ENCODE measurements around the gene UGT8. TPM values are rescaled to one million over a fixed set of nuclear protein-coding genes. Genes with fewer than 3 reads are reported as not detected.
"Not testable (repeated sequence)": the region's sequence is repeated elsewhere in the genome, so short reads cannot be mapped to it uniquely, and the experiment has no call there.

The UGT8 gene
- total RNA-seq, 1 donor from 2014 or later, result 6.3 TPM

DNA sequence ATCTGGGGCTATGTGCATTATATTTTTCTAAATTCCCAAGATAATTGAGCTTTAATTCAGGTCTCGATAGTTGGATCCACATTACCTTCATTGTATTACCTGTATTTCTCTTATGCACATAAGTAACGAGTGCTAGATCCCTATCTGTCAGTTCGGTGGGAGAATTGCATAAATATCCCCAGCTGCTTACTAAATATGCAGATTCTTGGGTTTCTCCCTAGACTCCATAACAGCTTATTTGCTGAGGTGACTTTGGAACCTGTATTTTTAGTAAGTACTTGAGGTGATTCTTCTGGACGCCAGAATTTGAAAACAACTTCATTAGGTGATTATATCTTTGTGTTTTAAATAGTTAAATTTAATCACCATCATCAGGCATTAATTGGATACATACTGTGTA is 15.0 kb downstream of the UGT8 start:
- TF ChIP-seq, protein P1, sequence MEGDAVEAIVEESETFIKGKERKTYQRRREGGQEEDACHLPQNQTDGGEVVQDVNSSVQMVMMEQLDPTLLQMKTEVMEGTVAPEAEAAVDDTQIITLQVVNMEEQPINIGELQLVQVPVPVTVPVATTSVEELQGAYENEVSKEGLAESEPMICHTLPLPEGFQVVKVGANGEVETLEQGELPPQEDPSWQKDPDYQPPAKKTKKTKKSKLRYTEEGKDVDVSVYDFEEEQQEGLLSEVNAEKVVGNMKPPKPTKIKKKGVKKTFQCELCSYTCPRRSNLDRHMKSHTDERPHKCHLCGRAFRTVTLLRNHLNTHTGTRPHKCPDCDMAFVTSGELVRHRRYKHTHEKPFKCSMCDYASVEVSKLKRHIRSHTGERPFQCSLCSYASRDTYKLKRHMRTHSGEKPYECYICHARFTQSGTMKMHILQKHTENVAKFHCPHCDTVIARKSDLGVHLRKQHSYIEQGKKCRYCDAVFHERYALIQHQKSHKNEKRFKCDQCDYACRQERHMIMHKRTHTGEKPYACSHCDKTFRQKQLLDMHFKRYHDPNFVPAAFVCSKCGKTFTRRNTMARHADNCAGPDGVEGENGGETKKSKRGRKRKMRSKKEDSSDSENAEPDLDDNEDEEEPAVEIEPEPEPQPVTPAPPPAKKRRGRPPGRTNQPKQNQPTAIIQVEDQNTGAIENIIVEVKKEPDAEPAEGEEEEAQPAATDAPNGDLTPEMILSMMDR (conservative IDR thresholded peaks at IDR 0.05), result no peak
- Mint-ChIP-seq H3K9me3 (no peaks in the 10 kb centered on the region), H3K27ac (ENCODE audit: unreplicated experiment) (no peak overlapping the region), H3K27me3 (ENCODE audit: low read depth) (no peaks in the 10 kb centered on the region), H3K4me3 (no peak overlapping the region), H3K36me3 (ENCODE audit: low read depth) (no peaks in the 10 kb centered on the region), H3K4me1 (no peaks in the 10 kb centered on the region)
- no peak for DNase-seq (ENCODE audit: low read depth, low spot score)

DNA sequence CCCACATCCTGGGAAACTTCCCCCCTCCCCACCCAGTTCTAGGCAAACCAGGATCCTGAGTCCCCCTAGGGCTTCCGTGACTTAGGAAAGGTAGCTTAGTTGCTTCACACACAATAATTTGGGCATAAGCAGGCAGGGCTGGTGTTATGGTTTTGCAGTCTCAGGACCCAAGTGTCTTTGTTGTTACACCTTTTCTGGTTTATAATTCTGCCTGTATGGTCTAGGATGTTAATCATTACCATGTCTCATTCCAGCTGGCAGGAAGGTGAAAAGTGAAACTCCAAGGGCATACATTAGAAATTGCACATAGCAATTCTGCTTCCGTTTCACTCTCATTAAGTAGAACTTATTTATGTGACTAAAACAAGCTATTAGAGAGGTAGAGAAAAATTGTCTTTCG is 16.8 kb downstream of the UGT8 start:
- Mint-ChIP-seq H3K27ac (ENCODE audit: unreplicated experiment) (no peak overlapping the region), H3K27me3 (ENCODE audit: low read depth) (no peaks in the 10 kb centered on the region), H3K4me3 (no peak overlapping the region), H3K4me1 (no peaks in the 10 kb centered on the region), H3K36me3 (ENCODE audit: low read depth) (no peaks in the 10 kb centered on the region), H3K9me3 (no peaks in the 10 kb centered on the region)
- no peak for DNase-seq (ENCODE audit: low read depth, low spot score)
- TF ChIP-seq, protein P1 (conservative IDR thresholded peaks at IDR 0.05), result no peak

DNA sequence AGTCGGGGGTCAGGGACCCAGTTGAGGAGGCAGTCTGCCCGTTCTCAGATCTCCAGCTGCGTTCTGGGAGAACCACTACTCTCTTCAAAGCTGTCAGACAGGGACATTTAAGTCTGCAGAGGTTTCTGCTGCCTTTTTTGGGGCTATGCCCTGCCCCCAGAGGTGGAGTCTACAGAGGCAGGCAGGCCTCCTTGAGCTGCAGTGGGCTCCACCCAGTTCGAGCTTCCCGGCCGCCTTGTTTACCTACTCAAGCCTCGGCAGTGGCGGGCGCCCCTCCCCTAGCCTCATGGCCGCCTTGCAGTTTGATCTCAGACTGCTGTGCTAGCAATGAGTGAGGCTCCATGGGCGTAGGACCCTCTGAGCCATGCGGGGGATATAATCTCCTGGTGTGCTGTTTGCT is 17.4 kb downstream of the UGT8 start:
- H3K36me3 Mint-ChIP-seq (ENCODE audit: low read depth); H3K27ac Mint-ChIP-seq (ENCODE audit: unreplicated experiment): not testable (repeated sequence)

DNA sequence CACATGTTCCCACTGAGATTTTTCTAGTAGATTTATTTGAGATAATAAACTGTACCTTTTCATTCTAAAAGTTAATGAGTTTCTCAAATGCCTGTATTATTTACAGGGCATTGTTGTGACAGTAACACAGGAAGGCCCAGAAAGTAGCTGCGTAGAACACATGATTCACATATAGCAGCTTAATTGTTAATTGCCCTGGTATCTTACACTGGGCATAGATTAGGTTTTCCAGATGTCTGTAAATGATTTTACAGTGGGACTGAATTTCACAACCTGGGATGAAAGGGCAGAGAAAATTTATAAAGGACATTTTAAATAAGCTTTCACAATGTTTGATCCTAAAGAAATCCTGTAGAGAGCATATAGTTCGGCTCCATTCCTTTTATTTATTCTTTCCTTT is 27.6 kb downstream of the UGT8 start:
- DNase-seq (ENCODE audit: low read depth, low spot score), result no peak
- Mint-ChIP-seq H3K4me1 (no peaks in the 10 kb centered on the region), H3K36me3 (ENCODE audit: low read depth) (peaks cover 2% of the 10 kb centered on the region), H3K4me3 (no peak overlapping the region), H3K27me3 (ENCODE audit: low read depth) (no peaks in the 10 kb centered on the region), H3K9me3 (peaks cover 4% of the 10 kb centered on the region), H3K27ac (ENCODE audit: unreplicated experiment) (no peak overlapping the region)
- TF ChIP-seq, protein P1 (conservative IDR thresholded peaks at IDR 0.05), result no peak

More for the DNA sequence above, 17.4 kb downstream of the UGT8 start:
- H3K4me3 Mint-ChIP-seq; H3K9me3 Mint-ChIP-seq; DNase-seq (ENCODE audit: low read depth, low spot score); H3K4me1 Mint-ChIP-seq; H3K27me3 Mint-ChIP-seq (ENCODE audit: low read depth): not testable (repeated sequence)

DNA sequence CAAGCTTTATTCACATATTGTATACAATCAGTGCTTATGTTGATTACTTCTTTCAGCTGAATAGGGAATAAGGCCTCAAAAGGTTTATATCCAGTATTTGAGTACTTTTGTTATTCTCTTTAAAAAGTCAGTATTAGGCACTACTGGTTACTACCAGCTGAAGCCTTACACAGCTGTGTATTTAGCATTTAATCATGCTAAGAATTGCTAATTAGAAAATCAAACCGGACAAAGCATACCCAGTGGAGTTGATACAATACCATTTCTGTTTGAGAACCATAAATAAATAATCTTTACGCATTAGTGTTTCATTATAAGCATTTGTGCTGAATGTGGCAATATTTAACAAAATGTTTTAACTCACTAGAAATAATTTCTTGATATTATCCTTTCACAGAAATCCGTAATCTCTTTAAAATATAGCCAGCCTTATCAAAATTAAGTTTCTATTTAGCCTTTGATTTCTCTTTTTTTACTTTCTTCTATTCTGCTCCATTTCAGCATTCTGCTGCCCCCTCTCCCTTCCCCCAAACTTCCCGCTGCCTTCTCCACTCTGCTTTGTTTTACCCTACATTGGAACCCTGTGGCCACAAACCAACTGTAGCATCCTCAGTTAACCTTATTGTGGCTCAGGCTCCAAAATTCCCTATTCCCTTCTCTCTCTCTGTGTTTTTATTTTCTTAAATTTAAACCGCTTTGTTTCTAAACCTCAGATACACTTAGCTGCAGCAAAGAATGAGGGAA is 37.8 kb downstream of the UGT8 start:
- Mint-ChIP-seq H3K27me3 (ENCODE audit: low read depth) (no peaks in the 10 kb centered on the region), H3K4me3 (no peak overlapping the region), H3K36me3 (ENCODE audit: low read depth) (no peaks in the 10 kb centered on the region), H3K27ac (ENCODE audit: unreplicated experiment) (no peak overlapping the region), H3K4me1 (no peaks in the 10 kb centered on the region), H3K9me3 (no peaks in the 10 kb centered on the region)
- no peak for DNase-seq (ENCODE audit: low read depth, low spot score)
- TF ChIP-seq, protein P1 (conservative IDR thresholded peaks at IDR 0.05), result no peak

DNA sequence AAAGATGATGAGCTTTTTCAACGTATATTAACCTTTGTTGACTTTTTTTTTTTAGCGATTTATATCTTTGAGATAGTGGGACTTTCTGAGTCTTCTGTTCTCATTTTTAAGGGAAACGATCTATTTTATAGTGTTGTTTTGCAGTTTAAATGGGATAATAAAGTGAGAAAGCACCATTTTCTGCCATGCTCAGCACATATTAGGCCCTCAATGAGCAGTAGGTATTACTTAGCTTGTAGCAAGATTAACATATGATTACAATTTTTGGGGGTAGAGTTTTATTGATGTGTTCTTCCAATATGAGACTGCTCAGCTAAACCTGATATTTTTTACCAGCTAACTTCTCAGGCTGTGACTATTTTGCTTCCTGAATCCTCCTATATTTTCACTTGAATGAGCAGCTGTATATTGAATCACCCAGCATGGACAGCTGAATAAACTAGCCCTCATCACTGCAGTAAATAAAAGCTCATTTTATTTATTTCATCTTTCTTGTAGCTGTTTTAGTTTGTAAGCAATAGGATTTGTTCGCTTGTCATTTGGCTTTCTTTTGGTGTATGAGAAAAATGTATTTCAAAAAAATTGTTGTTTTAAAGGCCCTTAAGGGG is 43.7 kb downstream of the UGT8 start:
- Mint-ChIP-seq H3K36me3 (ENCODE audit: low read depth) (no peaks in the 10 kb centered on the region), H3K4me3 (no peak overlapping the region), H3K27me3 (ENCODE audit: low read depth) (no peaks in the 10 kb centered on the region), H3K27ac (ENCODE audit: unreplicated experiment) (no peak overlapping the region), H3K9me3 (no peaks in the 10 kb centered on the region), H3K4me1 (no peaks in the 10 kb centered on the region)
- no peak for DNase-seq (ENCODE audit: low read depth, low spot score)
- TF ChIP-seq, protein P1 (conservative IDR thresholded peaks at IDR 0.05), result no peak
